ENCODE measurements around the gene ARMC2. TPM values are rescaled to one million over a fixed set of nuclear protein-coding genes. Genes with fewer than 3 reads are reported as not detected.
"Not testable (repeated sequence)": the region's sequence is repeated elsewhere in the genome, so short reads cannot be mapped to it uniquely, and the experiment has no call there.

ARMC2 gene
- total RNA-seq, 1 experiment from 2014 or later: 3.2 TPM

- BruUV-seq (replicated peaks): no TSS peak
- Mint-ChIP-seq H3K27ac (ENCODE audit: low read depth, unreplicated experiment) (no peak overlapping the region), H3K36me3 (ENCODE audit: insufficient read depth, unreplicated experiment) (peaks cover 13% of the 10 kb centered on the region), H3K27me3 (ENCODE audit: insufficient read depth, unreplicated experiment) (no peaks in the 10 kb centered on the region), H3K4me1 (ENCODE audit: insufficient read depth, unreplicated experiment) (no peaks in the 10 kb centered on the region), H3K9me3 (ENCODE audit: unreplicated experiment) (no peaks in the 10 kb centered on the region), H3K4me3 (ENCODE audit: unreplicated experiment) (no peak overlapping the region)
- intact Hi-C loops (cut with micrococcal nuclease): no loop called here
- TF ChIP-seq CTCF (IDR thresholded peaks at IDR 0.05; ENCODE audit: unreplicated experiment): no peak
- DNase-seq (ENCODE audit: unreplicated experiment): no peak
- CTCF ChIA-PET: interaction anchor here (1.2 kb wide), 1 partner anchor 11 kb away, joined by 3 read pairs; no protein-coding TSS in a partner anchor
- POLR2A ChIA-PET: interaction anchor here (0.7 to 0.9 kb wide), 2 partner anchors 15 to 147 kb away, joined by 3 read pairs; partner anchors contain the start of gene ARMC2
Observed at GRCh38 chr6:108862479-108863191, 14.4 kb downstream of the ARMC2 start.

- H3K4me1 Mint-ChIP-seq (ENCODE audit: insufficient read depth, unreplicated experiment); H3K27ac Mint-ChIP-seq (ENCODE audit: low read depth, unreplicated experiment); H3K4me3 Mint-ChIP-seq (ENCODE audit: unreplicated experiment); DNase-seq (ENCODE audit: unreplicated experiment); H3K27me3 Mint-ChIP-seq (ENCODE audit: insufficient read depth, unreplicated experiment); H3K36me3 Mint-ChIP-seq (ENCODE audit: insufficient read depth, unreplicated experiment); H3K9me3 Mint-ChIP-seq (ENCODE audit: unreplicated experiment); intact Hi-C loops (cut with micrococcal nuclease); BruUV-seq (replicated peaks): not testable (repeated sequence)
- ChIA-PET CTCF (interaction anchor here (0.9 kb wide), 1 partner anchor 205 kb away, joined by 3 read pairs; no protein-coding TSS in a partner anchor), POLR2A (interaction anchor here (0.6 kb wide), 1 partner anchor 19 kb away, joined by 4 read pairs; no protein-coding TSS in a partner anchor)
Observed at GRCh38 chr6:108865751-108866286, 17.6 kb downstream of the ARMC2 start.

GRCh38 chr6:108866798-108867197, 18.6 kb downstream of the ARMC2 start:
- DNase-seq (ENCODE audit: unreplicated experiment): no peak
- no peaks in the 10 kb centered on the region for H3K27me3 Mint-ChIP-seq (ENCODE audit: insufficient read depth, unreplicated experiment)

GRCh38 chr6:108868647-108869046, 20.4 kb downstream of the ARMC2 start:
- Mint-ChIP-seq H3K4me1 (ENCODE audit: insufficient read depth, unreplicated experiment) (peaks cover under 1% of the 10 kb centered on the region), H3K9me3 (ENCODE audit: unreplicated experiment) (no peaks in the 10 kb centered on the region), H3K27me3 (ENCODE audit: insufficient read depth, unreplicated experiment) (no peaks in the 10 kb centered on the region), H3K36me3 (ENCODE audit: insufficient read depth, unreplicated experiment) (peaks cover 12% of the 10 kb centered on the region), H3K27ac (ENCODE audit: low read depth, unreplicated experiment) (no peak overlapping the region), H3K4me3 (ENCODE audit: unreplicated experiment) (no peak overlapping the region)
- no peak for DNase-seq (ENCODE audit: unreplicated experiment)
- POLR2A ChIA-PET: no interaction called here
- no peak for TF ChIP-seq CTCF (IDR thresholded peaks at IDR 0.05; ENCODE audit: unreplicated experiment)
- CTCF ChIA-PET: interaction anchor here (0.6 kb wide), 1 partner anchor 24 kb away, joined by 3 read pairs; no protein-coding TSS in a partner anchor
- no TSS peak for BruUV-seq (replicated peaks)
- intact Hi-C loops (cut with micrococcal nuclease): no loop called here

More at GRCh38 chr6:108866798-108867197, 18.6 kb downstream of the ARMC2 start:
- intact Hi-C loops (cut with micrococcal nuclease): no loop called here
- CTCF ChIA-PET: interaction anchor here (0.8 kb wide), 1 partner anchor 207 kb away, joined by 3 read pairs; no protein-coding TSS in a partner anchor
- BruUV-seq (replicated peaks): no TSS peak
- Mint-ChIP-seq H3K9me3 (ENCODE audit: unreplicated experiment) (no peaks in the 10 kb centered on the region), H3K4me1 (ENCODE audit: insufficient read depth, unreplicated experiment) (no peaks in the 10 kb centered on the region), H3K4me3 (ENCODE audit: unreplicated experiment) (no peak overlapping the region), H3K36me3 (ENCODE audit: insufficient read depth, unreplicated experiment) (peaks cover 12% of the 10 kb centered on the region), H3K27ac (ENCODE audit: low read depth, unreplicated experiment) (no peak overlapping the region)
- TF ChIP-seq CTCF (IDR thresholded peaks at IDR 0.05; ENCODE audit: unreplicated experiment): no peak
- POLR2A ChIA-PET: no interaction called here

Measured in MCF 10A (cell line).